ENCODE data around the gene TEX26. TPM values are rescaled to one million over a fixed set of nuclear protein-coding genes. Genes with fewer than 3 reads are reported as not detected.

TEX26 gene
- total and polyA plus RNA-seq, 7 experiments from 2014 or later, result not detected

DNA sequence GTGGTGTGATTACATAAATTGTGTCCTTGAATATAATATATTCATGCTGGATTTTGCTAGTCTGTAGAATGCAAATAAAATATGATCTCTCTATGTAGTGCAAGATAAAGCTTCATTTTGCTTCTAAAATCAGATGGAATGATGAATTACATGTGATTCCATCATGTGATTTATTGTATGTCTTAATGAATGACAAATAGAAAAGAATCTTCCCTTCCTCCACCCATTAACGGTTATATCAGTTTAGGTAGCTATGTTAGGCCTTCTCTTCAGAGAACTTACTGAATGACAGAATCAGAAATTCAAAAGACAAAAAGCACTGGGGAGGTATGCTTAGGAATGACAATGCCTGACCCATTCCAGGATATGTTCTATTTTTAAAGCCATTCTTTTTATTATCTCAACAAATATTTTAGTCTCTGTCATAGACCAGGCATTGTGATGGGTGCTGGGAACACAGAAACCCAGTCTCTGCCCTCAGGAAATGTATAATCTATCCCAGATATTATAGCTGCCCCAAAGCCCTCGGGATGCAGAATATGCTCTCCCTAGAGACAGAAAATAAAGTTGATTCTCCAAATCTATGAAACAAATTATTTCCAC lies 90.6 kb downstream of the TEX26 start:
- H3K4me1 ChIP-seq (ENCODE audit: control insufficient read depth in 2 of 2, insufficient read depth in 2 of 2, low read length in 2 of 2), result no peaks in the 10 kb centered on the region
- no peaks in the 10 kb centered on the region for H3K9me3 ChIP-seq (ENCODE audit: control insufficient read depth in 2 of 3, low read length in 3 of 3)
- Mint-ChIP-seq H3K27ac (no peak overlapping the region), H3K4me3 (no peak overlapping the region), H3K27me3 (peaks cover 9 to 45% (median 25%) of the 10 kb centered on the region in 5 donors), H3K36me3 (no peaks in the 10 kb centered on the region), H3K4me1 (no peaks in the 10 kb centered on the region), H3K9me3 (no peaks in the 10 kb centered on the region)
- no peak overlapping the region for H3K4me3 ChIP-seq (ENCODE audit: low read length)
- ChIA-PET CTCF (no interaction called here), POLR2A (no interaction called here)
- no peak for DNase-seq
- no peak overlapping the region for H3K27ac ChIP-seq (ENCODE audit: low read depth, low read length)
- no peaks in the 10 kb centered on the region for H3K36me3 ChIP-seq (ENCODE audit: control insufficient read depth in 2 of 3, insufficient read depth in 3 of 3, low read length in 3 of 3)
- intact Hi-C loops (cut with micrococcal nuclease), result no loop called here
- no peaks in the 10 kb centered on the region for H3K27me3 ChIP-seq (ENCODE audit: control insufficient read depth in 2 of 2, insufficient read depth in 2 of 2, low read length in 2 of 2)
- no peak for ATAC-seq

Other genes starting within 250 kb of the TEX26 start
- 100 to 1,000 TPM in 1 of 5 experiments, 10 to 100 TPM in 4; 22.1 to 110 (median 24.4) TPM for gene ALOX5AP, start 197.1 kb upstream of the TEX26 start, total RNA-seq
- gene ALOX5AP, start 197.1 kb upstream of the TEX26 start, polyA plus RNA-seq, result 100 to 1,000 TPM; 190 to 198 TPM
- under 1 TPM in 1 of 5 experiments, not detected in 4; 0.17 TPM for gene MEDAG, start 26.4 kb upstream of the TEX26 start, total RNA-seq
- gene MEDAG, start 26.4 kb upstream of the TEX26 start, polyA plus RNA-seq, result under 1 TPM in 1 of 2 donors, not detected in 1; 0.49 TPM
- gene HSPH1, start 229.2 kb downstream of the TEX26 start, total RNA-seq, result 100 to 1,000 TPM in 3 of 5 experiments, 10 to 100 TPM in 2; 65.5 to 154 (median 107) TPM
- gene HSPH1, start 229.2 kb downstream of the TEX26 start, polyA plus RNA-seq, result 10 to 100 TPM; 36.6 to 66.3 TPM